ENCODE data around the gene PRICKLE2.

GRCh38 chr3:64073158-64073761, 152.0 kb downstream of the PRICKLE2 start:
- TF ChIP-seq CTCF (IDR thresholded peaks at IDR 0.05; ENCODE audit: extremely low read depth in 1 of 2, insufficient read depth in 1 of 2, low read depth in 1 of 2, low read length in 2 of 2) (no peak), POLR2AphosphoS5 (IDR thresholded peaks at IDR 0.05; ENCODE audit: insufficient read depth, low read depth, low read length) (no peak), POLR2A (IDR thresholded peaks at IDR 0.05; ENCODE audit: low read depth, low read length) (no peak), GATA2 (IDR thresholded peaks at IDR 0.05; ENCODE audit: insufficient read depth, insufficient read length, low read depth, low read length) (no peak), FOS (IDR thresholded peaks at IDR 0.05; ENCODE audit: borderline replicate concordance, insufficient read depth, low read length) (no peak), MYC (IDR thresholded peaks at IDR 0.05; ENCODE audit: low read depth, low read length) (no peak), EZH2 (IDR thresholded peaks at IDR 0.05; ENCODE audit: borderline replicate concordance, low read depth, low read length, severe bottlenecking) (no peak), JUN (IDR thresholded peaks at IDR 0.05; ENCODE audit: borderline replicate concordance, insufficient read depth, insufficient read length, low read depth) (no peak)
- TF ChIP-seq, protein P1, sequence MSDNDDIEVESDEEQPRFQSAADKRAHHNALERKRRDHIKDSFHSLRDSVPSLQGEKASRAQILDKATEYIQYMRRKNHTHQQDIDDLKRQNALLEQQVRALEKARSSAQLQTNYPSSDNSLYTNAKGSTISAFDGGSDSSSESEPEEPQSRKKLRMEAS (IDR thresholded peaks at IDR 0.05; ENCODE audit: insufficient read depth, insufficient read length): no peak
